Hepatocyte (in vitro differentiated cells): ENCODE data around the gene ETS2.

ENCODE experiments used
- EZH2 ChIP-seq: fragments of 200-600 bp; sonication (generic); IDR thresholded peaks from 2 replicates; pipeline ENCODE4 v1.6.1; 2016; ENCODE audit warnings: antibody characterized with exemption, mild to moderate bottlenecking, borderline replicate concordance
- EZH2phosphoT487 ChIP-seq: fragments of 200-600 bp; sonication (generic); IDR thresholded peaks from one replicate; pipeline ENCODE4 v1.6.1; 2018; ENCODE audit warnings: antibody characterized with exemption, mild to moderate bottlenecking, low read depth, moderate library complexity; ENCODE audit not compliant: unreplicated experiment, severe bottlenecking
- TF ChIP-seq, protein P1 (sequence below): fragments of 200-600 bp; sonication (generic); IDR thresholded peaks from 2 replicates; pipeline ENCODE4 v1.5.1; 2016; ENCODE audit warnings: antibody characterized with exemption, mild to moderate bottlenecking; ENCODE audit not compliant: poor library complexity

DNA sequence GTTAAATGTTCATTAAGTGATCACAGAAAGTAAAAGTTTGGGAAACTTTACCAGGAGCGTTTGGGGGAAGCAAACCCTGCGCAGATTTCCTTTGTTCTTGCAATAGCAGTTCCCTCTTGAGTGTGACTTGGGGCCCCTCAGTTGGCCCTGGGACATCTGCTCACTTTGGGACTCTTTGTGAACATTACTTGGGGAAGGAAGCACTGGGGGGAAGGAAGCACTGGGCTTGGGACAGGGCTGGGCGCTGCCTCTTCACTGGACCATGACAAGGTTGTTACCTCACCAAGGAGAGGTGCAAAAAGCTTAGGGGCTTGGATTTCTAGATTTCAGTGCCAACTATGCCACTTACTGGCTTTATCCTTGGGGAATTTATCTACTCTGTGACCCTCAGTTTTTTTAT, 63.5 kb downstream of the ETS2 start:
- TF ChIP-seq, protein P1, sequence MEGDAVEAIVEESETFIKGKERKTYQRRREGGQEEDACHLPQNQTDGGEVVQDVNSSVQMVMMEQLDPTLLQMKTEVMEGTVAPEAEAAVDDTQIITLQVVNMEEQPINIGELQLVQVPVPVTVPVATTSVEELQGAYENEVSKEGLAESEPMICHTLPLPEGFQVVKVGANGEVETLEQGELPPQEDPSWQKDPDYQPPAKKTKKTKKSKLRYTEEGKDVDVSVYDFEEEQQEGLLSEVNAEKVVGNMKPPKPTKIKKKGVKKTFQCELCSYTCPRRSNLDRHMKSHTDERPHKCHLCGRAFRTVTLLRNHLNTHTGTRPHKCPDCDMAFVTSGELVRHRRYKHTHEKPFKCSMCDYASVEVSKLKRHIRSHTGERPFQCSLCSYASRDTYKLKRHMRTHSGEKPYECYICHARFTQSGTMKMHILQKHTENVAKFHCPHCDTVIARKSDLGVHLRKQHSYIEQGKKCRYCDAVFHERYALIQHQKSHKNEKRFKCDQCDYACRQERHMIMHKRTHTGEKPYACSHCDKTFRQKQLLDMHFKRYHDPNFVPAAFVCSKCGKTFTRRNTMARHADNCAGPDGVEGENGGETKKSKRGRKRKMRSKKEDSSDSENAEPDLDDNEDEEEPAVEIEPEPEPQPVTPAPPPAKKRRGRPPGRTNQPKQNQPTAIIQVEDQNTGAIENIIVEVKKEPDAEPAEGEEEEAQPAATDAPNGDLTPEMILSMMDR: no peak
- TF ChIP-seq EZH2: no peak
- TF ChIP-seq EZH2phosphoT487: no peak
